ENCODE results near the gene SLC4A3.

GRCh38 chr2:219670386-219670785, 43.0 kb downstream of the SLC4A3 start:
- TF ChIP-seq POLR2AphosphoS5 (IDR thresholded peaks at IDR 0.05; ENCODE audit: low read depth, low read length) (no peak), CTCF (IDR thresholded peaks at IDR 0.05) (no peak), SIN3A (IDR thresholded peaks at IDR 0.05; ENCODE audit: borderline replicate concordance, insufficient read depth, low read depth, low read length) (no peak), REST (IDR thresholded peaks at IDR 0.05; ENCODE audit: insufficient read depth in 1 of 2, low read depth in 2 of 2, low read length in 1 of 2) (no peak), TCF7L2 (IDR thresholded peaks at IDR 0.05; ENCODE audit: low read depth, low read length) (no peak)
